GM18868 (cell line): ENCODE measurements around the gene PRKD1.
"Not testable (repeated sequence)": the region's sequence is repeated elsewhere in the genome, so short reads cannot be mapped to it uniquely, and the experiment has no call there.

Source experiments
- ATAC-seq: cut with Tn5 transposase; IDR thresholded peaks from one replicate; pipeline ENCODE4 v1.9.1; 2021; ENCODE audit warnings: mild to moderate bottlenecking, moderate library complexity; ENCODE audit not compliant: unreplicated experiment

Gene PRKD1

GRCh38 chr14:29749829-29750228, 177.8 kb downstream of the PRKD1 start:
- ATAC-seq, result no peak

DNA sequence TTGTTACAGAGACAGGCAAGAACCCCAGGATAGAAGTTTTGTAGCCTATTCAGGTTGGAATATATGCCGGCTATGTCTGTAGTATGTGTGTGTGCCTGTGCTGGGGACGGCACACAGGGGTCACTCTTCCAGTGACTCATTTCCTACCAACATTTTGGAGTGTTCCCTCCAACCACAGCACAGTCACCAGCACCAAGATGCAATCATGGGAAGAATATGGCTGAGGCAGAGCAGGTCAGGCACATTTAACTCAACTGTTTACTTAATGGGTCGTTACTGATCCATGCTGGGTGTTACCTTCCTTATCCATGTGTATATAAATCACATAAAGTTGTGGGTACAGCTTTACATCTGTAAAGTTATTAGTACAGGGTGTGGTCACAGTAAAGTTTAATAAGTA, 178.3 kb downstream of the PRKD1 start:
- ATAC-seq, result no peak

DNA sequence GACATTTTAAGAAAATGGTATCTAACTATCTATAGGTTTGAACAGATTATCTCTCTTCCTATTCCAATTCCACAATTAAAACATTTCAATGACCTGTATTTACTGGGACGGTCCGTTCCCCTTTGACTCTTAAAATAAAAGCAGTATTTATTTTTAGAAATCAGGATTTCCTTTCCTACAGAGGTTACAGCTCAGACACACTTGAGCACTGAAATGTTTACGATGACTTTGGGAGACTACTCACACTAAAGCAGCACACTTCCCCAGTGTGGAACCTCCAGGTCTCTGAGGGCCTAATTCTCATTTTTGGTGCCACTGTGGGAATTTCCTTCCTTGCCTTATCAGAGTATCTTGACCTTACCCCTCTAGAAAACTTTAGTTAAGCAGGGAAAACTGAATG, 181.8 kb downstream of the PRKD1 start:
- no peak for ATAC-seq

DNA sequence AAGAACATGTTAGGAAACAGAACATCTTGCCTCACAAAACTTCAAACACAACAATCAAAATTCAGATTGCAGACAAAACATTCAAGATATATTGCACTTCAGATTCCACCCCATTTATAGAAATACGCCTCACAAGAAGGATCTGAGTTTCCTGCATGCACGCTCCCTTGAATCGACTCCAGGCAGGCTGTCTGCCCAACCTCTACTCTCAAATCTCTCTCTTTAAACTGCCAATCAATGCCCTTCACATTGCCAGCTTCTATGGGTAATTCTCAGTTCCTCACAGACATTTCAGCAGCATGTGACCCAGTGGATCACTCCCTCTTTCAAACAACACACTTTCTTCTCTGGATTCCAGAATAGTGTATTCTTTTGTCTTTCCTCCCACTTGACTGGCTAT, 184.1 kb downstream of the PRKD1 start:
- no peak for ATAC-seq

DNA sequence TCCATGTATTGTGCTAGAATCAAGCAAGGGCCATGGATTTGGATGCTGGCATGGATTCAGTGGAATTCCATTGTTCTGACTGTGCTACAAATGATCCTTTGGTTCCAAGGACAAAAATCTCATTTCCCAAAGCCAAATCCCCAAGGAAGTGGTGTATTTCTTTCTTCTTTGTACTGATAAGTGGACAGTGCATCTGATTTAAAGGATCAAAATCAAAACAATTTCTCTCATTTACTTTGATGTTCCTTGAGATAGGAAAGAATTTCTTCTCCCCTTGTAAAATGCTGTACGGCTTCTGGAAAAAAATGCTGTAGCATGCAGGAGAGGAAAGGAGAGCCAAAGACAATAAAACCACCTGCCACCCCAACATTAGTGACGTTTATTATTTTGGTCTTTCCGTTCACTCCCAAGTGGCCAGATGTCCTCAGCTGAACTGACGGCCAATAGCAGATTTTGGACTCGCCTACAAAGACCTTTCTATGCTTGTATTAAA, 185.7 kb downstream of the PRKD1 start:
- ATAC-seq, result no peak

DNA sequence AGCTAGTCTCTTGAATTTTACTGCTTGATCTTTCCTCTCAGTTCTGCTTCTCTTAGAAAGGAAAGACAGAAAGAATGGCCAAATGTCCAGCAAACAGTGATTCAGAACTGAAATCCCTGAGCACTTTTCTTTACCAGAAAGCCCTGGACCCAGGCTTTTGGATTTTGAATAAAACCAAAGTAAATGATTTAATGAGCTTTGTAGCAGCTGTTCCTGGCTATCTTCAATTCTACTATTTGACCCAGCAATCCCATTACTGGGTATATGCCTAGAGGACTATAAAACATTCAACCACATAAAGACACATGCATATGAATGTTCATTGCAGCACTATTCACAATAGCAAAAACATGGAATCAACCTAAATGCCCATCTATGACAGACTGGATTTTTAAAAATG, 187.2 kb downstream of the PRKD1 start:
- ATAC-seq, result no peak

GRCh38 chr14:29738950-29739349, 188.7 kb downstream of the PRKD1 start:
- ATAC-seq, result no peak

- ATAC-seq, result no peak
Observed at GRCh38 chr14:29738056-29738455, 189.6 kb downstream of the PRKD1 start.

GRCh38 chr14:29735459-29735858, 192.2 kb downstream of the PRKD1 start:
- ATAC-seq, result no peak

GRCh38 chr14:29734732-29735131, 192.9 kb downstream of the PRKD1 start:
- no peak for ATAC-seq

DNA sequence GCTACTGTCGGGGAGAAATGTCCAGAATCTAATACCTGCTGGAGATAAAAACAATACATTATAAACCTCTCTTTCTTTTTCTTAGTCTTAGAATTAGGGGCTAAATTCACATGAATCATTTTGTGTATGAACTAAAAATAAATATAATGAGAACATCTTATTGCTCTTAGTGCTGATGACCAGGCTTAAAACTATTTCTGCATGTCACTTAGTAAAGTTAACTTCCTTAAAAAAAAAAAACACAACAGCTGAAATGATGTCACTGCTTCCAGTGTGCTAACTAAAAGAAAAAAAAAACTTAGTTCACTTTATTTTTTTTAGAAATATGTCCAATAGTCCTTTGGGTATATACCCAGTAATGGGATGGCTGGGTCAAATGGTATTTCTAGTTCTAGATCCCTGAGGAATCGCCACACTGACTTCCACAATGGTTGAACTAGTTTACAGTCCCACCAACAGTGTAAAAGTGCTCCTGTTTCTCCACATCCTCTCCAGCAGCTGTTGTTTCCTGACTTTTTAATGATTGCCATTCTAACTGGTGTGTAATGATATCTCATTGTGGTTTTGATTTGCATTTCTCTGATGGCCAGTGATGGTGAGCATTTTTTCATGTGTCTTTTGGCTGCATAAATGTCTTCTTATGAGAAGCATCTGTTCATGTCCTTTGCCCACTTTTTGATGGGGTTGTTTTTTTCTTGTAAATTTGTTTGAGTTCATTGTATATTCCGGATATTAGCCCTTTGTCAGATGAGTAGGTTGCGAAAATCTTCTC, 200.9 kb downstream of the PRKD1 start:
- ATAC-seq, result not testable (repeated sequence)

GRCh38 chr14:29724991-29725390, 202.7 kb downstream of the PRKD1 start:
- no peak for ATAC-seq

DNA sequence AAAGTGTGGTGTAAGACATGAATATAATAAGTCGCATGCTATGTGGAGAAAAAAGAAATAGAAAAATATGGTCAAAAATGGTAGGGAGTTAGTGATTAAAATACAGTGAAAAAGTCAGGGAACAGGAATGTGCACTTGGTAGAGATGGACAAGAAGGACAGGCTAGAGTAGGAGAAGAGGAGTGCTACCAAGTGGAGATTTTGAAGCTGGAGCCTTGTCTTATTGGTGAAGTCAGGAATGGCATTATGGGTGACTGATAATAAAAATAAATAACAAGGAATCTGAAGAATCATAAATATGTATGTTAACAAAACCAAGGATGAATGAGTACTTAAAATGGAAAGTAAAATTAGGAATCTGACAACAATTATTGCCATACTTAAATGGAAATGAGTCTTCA, 204.8 kb downstream of the PRKD1 start:
- ATAC-seq, result no peak

DNA sequence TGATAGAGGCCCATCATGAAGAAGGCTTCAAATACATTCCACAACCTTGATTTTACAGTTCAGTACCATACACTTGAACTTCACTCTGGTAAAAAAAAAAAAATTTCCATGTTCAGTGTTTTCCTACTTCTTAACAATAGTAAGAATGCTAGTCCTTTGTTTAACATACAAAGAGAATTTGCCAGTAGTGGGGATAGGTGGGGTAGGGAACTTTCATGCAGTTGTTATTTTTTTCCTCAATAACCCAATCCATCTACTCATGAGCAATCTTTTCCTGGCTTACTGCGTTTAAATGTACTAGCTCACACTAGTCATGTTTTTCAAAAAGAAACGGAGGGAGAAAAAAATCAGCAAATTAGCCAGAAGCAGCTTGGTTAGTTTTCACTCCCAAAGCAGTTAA, 206.1 kb downstream of the PRKD1 start:
- ATAC-seq, result no peak

- ATAC-seq, result no peak
Observed at GRCh38 chr14:29717901-29718300, 209.7 kb downstream of the PRKD1 start.

- no peak for ATAC-seq
Observed at GRCh38 chr14:29716150-29716549, 211.5 kb downstream of the PRKD1 start.

DNA sequence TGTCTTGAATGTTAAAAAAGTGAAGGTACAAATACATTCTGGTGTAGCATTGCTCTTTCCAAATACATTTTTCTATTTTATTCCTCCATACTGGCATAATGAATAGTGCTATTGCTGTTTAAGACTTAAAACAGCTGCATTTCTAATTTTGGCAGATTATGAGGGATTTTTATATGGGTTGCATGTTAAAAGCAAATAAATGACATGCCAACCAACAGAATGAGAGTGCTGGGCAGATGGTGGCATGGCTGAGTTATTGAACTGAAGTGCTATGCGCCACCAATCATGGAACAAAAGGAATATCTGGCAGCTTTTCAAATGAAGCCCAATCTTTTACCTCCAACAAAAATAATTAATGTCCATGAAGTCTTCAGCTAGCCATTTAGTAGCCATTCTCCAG, 215.0 kb downstream of the PRKD1 start:
- no peak for ATAC-seq

DNA sequence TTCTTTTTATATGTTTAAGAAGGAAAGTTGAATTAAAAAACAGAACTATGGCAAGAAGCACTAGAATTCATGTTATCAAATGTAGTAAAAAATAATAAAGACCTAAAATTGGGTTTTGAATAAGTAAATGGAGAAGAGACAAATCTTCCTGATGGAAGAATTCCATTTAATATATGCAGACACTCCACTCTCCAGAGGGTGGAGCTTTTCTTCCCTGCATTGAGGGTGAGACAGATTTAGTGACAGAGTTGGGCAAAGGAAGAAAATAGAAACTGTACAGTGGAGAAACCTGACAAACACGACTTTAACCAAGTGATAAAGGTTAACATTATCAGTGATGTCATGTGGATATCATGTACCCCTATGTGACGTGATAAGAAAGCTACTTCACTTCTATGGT, 217.6 kb downstream of the PRKD1 start:
- no peak for ATAC-seq

GRCh38 chr14:29709490-29709889, 218.2 kb downstream of the PRKD1 start:
- ATAC-seq, result no peak

DNA sequence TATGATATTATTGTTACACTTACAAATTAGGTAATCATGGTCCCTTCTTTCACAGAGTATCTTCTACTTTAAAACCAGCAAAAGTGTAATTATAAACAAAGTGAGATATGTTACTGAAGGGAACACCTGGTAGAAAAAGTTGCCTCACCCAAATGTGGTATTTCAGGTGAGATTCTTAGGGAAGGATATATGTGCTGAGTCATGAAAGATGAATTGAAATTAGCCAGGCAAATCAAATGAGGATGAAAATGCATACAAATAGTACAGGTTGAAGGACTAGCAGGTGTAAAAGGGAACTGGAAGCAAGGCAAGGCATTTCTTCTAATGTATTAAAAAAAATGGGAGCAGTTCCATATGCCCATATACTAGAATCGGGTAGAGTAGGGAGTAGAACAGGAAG, 220.9 kb downstream of the PRKD1 start:
- ATAC-seq, result no peak

DNA sequence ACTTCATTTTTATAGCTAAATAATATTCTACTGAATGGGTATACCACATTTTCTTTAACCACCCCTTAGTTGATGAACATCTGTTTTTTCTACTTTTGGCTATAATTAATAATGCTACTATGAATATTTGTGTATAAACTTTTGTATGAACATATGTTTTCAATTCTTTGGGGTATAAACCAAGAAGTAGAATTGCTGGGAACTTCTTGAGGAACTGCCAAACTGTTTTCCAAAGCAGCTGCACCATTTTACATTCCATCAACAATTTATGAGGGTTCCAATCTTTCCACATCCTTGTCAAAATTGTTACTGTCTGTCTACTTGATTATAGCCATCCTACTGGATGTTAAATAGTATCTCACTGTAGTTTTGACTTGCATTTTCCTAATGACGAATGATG, 221.8 kb downstream of the PRKD1 start:
- ATAC-seq, result no peak

- not testable (repeated sequence) for ATAC-seq
Observed at GRCh38 chr14:29689597-29689996, 238.1 kb downstream of the PRKD1 start.

- no peak for ATAC-seq
Observed at GRCh38 chr14:29687866-29688265, 239.8 kb downstream of the PRKD1 start.
